Loucy (cell line): ENCODE measurements around the gene STAT3.

Source experiments
- CTCF ChIP-seq: fragments of 200-600 bp; sonication (generic); conservative IDR thresholded peaks from 2 replicates; pipeline ENCODE4 v1.5.1; 2014; ENCODE audit warnings: mild to moderate bottlenecking, antibody characterized with exemption, low read length
- EZH2phosphoT487 ChIP-seq: fragments of 200-600 bp; IDR thresholded peaks from 2 replicates; pipeline ENCODE4 v1.6.1; 2018; ENCODE audit warnings: antibody characterized with exemption, mild to moderate bottlenecking, moderate library complexity, borderline replicate concordance

DNA sequence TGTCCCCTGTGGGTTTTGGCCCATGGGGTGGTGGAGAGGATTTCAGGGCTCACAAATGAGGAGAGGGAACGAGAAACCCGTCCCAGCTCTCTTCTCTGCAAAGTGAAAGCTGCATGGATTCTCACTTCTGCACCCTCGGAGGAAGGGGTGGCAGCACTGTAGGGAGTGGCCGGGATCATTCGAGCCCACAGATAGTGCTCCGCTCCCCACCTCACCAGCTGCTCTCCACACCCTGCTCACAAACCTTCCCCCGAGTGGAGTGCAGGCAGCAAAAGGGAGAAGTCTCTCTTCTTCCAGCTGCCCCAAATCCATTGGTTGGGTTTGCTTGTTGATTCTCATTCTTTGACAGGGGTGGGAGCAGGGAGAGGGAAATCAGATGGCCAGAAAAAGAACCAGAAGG lies 79.8 kb downstream of the STAT3 start:
- TF ChIP-seq CTCF, result no peak
- TF ChIP-seq EZH2phosphoT487, result no peak
